GM12872 (cell line): ENCODE data around the gene TMEM273.

Experiments
- CTCF ChIP-seq: IDR thresholded peaks from 3 replicates; pipeline ENCODE4 v1.5.1; 2011; ENCODE audit warnings: low read depth, mild to moderate bottlenecking, low read length, moderate library complexity; ENCODE audit not compliant: insufficient read depth

Gene TMEM273

GRCh38 chr10:49207113-49207512 is 18.9 kb upstream of the TMEM273 start:
- no peak for TF ChIP-seq CTCF

GRCh38 chr10:49205206-49205605 is 17.0 kb upstream of the TMEM273 start:
- no peak for TF ChIP-seq CTCF

GRCh38 chr10:49204119-49204518 is 15.9 kb upstream of the TMEM273 start:
- no peak for TF ChIP-seq CTCF

GRCh38 chr10:49202266-49202665 is 14.1 kb upstream of the TMEM273 start:
- no peak for TF ChIP-seq CTCF

GRCh38 chr10:49200854-49201253 is 12.7 kb upstream of the TMEM273 start:
- no peak for TF ChIP-seq CTCF

GRCh38 chr10:49197171-49197570 is 9.0 kb upstream of the TMEM273 start:
- TF ChIP-seq CTCF: no peak

GRCh38 chr10:49194212-49194920 is 6.2 kb upstream of the TMEM273 start:
- no peak for TF ChIP-seq CTCF
